Measurements from ENCODE around the gene FBXW8.

FBXW8 gene

DNA sequence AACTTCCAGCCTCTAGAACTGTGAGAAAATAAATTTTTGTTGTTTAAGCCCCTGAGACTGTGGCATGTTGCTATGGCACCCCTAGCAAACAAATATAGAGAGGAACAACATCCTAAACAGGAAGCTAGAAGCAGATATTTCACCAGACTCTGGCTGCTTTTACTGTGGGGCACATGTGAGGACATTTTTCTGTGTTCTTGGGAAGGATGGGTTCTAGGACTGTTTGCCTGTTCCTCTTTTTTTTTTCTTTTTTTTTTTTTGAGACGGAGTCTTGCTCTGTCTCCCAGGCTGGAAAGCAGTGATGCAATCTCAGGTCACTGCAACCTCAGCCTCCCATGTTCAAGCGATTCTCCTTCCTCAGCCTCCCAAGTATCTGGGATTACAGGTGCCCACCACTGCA, 25.3 kb upstream of the FBXW8 start:
- DNase-seq (ENCODE audit: low read depth) = no peak

DNA sequence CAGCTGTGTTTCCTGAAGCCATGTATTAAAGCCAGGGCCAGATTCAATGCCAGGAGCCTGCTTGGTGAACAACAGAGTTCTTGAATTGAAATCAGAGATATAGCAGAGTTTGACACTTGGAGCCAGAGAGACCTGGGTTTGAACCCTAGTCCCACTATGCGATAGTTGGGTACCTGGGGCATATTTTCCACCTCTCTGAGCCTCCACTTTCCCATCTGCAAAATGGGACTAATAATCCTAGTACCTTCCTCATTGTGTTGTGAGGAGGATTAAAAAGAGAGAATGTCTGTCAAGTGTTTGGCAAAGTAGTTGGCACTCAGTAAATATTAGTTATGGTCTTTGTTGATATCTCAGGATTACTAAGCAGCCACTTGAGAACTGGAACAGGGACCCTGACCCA, 23.5 kb upstream of the FBXW8 start:
- DNase-seq (ENCODE audit: low read depth) = no peak

DNA sequence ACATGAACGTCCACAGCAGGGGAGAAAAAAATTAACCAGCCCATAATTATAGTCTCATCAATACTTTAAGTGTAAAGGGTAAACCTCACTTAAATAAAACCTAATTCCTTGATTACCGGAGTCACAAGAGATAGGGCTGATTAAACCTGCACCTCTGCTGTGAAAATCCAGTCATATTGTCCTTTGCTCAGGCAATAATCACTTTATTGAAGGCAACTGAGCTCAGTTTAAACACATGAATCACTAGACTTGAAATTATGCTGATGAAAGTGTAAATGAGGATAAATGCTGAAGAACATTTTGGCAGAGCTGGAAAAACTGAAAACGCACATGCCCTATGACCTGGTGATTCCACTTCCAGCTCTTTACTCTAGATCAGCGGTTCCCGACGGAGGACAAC, 22.9 kb upstream of the FBXW8 start:
- DNase-seq (ENCODE audit: low read depth) = no peak

DNA sequence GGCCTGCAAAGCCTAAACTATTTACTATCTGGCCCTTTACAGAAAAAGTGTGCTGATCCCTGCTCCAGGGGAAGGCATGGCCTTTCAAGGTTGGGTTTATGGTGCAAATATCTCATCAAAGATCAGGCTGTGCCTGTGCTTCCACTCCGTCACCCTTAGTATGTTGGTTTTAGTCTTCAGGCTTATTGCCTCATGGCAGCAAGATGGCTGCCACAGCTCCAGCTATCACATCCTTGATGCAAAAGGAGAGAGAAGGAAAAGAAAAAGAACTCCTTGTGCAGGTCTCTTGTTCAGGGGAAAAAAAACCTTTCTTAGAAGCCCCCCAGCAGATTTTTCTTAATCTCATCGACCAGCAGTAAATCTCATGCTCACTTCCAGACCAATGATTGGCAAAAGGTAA, 20.4 kb upstream of the FBXW8 start:
- no peak for DNase-seq (ENCODE audit: low read depth)

DNA sequence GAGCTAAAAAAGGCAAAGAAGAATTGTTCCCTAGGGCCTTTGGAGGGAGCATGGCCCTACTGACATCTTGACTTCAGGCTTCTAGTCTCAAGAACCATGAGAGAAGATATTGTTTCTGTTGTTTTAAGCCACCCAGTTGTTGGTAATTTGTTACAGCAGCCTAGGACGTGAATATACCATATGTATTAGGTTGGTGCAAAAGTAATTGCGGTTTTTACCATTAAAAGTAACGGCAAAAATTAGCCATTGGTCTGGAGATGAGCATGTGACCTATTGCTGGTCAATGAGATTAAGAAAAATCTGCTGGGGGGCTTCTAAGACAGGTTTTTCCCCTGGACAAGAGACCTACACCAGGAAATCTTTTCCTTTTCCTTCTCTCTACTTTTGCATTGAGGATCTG, 19.7 kb upstream of the FBXW8 start:
- DNase-seq (ENCODE audit: low read depth) = no peak

DNA sequence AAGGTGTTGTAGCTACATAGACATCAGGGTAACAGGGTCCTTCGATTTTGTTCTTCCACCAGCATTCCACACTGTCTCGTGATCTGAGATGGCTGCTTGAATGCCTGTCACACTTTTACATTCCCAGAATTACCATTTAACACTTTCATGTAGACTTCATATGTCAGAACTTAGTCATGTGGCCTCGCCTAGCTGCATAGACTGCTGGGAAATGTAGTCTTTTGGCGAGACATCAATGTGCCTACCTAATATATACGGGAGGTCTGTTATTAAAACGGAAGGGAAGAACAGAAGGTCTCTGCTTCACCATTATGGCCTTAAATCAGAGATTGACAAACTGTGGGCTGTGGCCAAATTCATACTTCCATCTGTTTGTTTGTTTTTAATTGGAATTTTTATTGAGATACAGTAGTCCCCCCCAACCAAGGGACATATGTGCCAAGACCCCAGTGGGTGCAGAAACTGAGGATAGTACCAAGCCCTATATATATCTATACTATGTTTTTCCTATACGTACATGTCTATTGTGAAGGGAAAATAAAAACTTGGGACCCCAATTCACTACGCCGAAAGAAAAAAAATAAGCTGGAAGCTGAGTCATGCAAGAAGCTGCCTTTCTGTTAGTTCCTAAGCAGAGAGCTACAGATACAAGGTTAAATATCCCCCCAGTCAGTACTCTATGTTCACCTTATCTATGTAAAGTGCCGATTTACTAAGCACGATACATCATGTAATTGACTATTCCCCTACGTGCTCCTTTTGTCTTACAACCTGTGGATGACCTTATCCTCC, 18.2 kb upstream of the FBXW8 start:
- DNase-seq (ENCODE audit: low read depth) = no peak

DNA sequence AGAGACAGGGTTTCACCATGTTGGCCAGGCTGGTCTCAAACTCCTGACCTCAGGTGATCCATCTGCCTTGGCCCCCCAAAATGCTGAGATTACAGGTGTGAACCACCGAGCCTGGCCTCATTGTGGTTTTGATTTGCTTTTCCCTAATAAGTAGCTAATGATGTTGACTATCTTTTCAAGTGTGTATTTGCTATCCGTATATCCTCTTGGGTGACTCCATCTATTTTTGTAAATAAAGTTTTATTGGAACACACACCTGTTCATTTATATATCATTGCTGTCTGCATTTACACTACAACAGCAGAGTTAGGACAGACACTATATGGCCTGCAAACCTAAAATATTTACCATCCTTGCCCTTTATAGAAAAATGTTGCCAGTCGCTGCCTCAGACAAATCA, 15.8 kb upstream of the FBXW8 start:
- DNase-seq (ENCODE audit: low read depth) = no peak

DNA sequence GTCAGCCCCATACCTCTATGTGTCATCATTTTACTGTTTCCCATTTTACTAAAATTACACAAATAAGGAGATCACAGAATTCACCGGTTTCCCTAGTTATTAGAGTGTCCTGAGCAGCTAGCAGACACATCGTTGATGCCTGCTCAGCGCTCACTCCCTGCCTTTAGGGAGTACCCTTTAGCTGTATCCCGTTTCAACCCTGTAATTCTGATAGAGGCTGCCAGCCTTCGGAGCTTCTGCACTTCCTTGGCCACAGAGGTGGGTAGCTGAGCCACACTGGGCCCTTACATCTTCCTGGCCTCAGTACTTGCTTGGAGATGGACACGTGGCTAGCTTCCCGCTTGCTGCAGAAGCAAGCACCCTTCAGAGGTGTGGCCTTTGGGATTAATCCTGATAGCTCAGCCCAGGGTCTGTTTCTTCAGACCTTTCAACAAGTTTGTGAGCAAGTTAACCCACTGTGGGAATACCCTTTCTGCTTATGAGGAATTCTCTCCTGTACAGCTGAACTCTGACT, 14.3 kb upstream of the FBXW8 start:
- no peak for DNase-seq (ENCODE audit: low read depth)

DNA sequence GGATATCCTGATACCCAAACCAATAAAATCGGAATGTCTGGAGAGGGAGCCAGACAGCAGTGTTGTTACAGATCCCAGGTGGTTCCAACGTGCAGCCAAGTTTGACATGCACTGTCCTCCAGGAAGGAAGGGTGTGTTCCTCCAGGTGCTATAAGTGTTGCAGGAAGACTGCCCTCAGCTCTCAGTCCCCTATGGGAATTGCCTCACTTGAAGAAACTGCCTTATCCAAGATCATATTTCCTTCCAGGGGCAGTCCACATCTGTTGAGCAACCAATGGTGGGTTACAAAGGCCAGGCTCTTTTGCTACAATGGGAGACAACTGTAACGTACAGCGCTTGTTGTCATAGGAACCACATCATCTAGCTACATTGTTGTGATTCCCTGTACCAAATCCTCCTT, 13.3 kb upstream of the FBXW8 start:
- no peak for DNase-seq (ENCODE audit: low read depth)

DNA sequence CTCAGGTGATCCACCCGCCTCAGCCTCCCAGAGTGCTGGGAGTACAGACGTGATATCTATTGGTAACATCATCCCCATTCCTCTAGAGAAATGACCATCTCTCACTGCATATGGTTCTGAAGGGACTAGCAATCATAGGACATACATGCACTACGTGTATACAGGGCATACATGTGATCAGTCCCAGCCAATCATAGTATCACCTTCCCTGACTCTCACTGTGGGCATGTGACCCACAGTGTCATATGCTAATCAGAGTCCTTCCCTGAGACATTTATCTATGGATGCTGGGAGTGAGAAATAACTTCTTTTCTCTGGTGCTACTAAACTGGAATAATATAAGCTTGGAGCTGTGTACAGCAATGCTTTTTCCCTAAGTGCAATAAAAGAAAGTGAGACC, 12.1 kb upstream of the FBXW8 start:
- no peak for DNase-seq (ENCODE audit: low read depth)

DNA sequence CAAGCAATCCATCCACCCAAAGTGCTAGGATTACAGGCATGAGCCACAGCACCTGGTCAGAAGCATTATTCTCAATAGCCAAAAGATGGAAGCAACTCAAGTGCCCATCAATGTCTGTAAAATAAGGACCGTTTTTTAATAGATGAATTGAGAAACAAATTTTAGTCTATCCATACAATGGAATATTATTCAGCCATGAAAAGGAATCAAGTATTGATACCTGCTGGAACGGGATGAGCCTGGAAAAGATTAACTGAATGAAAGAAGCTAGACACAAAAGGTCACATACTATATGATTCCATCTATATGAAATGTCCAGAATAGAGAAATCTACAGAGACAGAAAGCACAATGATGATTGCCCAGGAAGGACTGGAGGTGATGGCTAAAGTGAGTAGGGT, 9.1 kb upstream of the FBXW8 start:
- no peak for DNase-seq (ENCODE audit: low read depth)

DNA sequence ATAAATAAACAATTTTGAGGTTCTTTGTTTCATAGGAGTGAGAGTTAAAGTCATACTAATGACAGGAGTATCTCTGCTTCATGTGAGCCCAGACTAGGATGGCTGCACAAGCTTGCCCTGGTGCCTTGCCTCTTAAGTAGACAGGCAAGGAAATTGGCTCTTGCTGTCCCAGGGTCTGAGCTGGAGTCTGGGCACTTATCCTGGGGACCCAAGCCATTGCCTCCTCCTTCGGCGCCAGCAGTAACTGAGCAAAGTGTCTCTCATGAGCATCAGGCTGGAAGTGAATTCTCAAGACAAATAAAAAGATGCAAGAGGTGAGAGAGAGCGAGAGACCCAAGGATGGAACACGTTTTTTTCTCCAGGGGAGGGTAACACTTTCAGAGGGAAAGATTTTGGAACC, 6.9 kb upstream of the FBXW8 start:
- DNase-seq (ENCODE audit: low read depth) = no peak

DNA sequence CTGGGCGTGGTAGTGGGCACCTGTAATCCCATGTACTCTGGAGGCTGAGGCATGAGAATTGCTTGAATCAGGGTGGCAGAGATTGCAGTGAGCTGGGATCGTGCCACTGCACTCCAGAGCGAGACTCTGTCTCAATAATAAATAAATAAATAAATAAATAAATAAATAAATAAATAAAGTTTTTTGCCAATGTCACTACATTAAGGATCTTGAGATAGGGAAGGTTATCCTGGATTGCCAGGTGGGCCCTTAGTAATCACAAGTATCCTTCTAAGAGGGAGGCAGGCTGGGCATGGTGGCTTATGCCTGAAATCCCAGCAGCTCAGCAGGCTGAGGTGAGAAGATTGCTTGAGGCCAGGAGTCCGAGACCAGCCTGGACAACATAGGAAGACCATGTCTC, 4.5 kb upstream of the FBXW8 start:
- DNase-seq (ENCODE audit: low read depth) = no peak

DNA sequence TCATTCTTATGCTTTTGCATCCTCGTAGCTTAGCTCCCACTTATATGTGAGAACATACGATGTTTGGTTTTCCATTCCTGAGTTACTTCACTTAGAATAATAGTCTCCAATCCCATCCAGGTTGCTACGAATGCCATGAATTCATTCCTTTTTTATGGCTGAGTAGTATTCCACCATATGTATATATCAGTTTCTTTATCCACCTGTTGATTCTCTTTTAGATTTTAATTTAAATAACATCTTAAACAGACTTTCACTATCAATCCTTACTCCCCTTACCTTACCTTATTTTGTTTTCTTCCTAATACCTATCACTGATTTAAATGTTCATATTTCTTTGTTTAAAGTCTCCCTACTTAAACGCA, 488 bp upstream of the FBXW8 start:
- DNase-seq (ENCODE audit: low read depth) = no peak

DNA sequence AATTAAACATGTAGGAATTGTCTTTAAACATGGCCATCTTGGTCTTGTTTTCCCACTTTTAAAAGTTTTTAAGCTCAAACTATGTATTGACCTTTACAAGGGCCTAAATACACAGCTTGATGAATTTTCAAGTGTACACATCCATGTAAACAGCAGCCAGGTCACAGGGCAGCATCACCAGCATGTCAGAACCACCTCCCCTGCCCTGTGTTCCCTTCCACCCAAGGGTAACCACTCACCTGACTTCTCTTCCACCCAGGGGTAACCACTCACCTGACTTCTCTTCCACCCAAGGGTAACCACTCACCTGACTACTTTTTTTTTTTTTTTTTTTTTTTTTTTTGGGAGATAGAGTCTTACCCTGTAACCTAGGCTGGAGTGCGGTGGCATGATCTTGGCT, 4.6 kb downstream of the FBXW8 start:
- no peak for DNase-seq (ENCODE audit: low read depth)

DNA sequence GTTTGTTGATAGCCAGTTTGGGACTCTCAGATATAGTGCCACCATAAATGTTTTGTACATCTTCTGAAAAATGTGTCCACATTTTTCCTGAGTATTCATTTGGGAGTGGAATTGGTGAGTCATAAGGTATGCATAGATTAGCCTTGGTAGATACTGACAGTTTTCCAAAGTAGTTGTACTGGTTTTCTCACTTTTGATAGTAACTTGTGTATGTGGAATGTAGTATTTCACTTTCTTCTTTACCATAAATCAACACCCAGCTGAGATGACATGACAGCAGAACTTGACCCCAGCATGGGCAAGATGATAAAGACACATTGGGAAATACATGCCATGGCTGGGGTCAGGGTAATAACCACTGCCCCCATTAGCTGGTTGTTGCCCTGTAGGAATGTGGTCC, 5.4 kb downstream of the FBXW8 start:
- no peak for DNase-seq (ENCODE audit: low read depth)

DNA sequence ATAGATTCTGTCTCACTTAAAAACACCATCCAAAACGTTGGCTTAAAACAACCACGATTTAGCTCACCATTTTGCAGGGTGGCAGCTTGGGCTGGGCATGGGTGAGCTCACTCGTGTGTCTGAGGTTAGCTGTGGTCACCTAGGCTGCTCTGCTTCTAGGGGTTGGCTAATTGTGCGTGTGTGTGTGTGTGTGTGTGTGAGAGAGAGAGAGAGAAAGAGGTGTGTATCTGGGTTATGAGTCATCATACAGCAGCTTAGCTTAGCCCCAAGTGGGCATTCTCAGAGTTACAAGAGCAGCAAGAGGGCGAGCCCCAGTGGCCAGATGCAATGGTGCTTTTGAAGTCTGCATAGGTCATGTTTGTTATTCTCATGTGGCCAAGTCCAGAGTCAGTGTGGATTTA, 6.0 kb downstream of the FBXW8 start:
- DNase-seq (ENCODE audit: low read depth) = peak; percentile 26

DNA sequence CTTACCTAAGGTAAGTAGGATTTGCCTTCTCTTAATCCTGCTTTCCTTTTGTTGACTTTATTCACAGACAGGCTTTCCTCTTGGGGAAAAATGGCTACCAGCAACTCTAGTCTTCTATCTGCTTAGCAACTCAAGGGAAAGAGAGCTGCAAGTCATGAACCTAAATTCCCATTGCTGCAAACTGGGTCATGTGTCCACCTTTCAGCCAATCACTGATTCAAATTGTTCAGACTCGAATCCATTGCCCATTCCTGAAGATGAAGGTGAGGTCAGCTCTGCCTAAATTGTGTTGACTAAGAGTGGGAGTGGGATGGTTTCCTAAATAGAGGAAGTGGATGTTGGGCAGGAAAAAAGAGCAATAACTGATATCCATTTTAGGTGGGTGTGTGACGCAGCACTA, 7.7 kb downstream of the FBXW8 start:
- no peak for DNase-seq (ENCODE audit: low read depth)

DNA sequence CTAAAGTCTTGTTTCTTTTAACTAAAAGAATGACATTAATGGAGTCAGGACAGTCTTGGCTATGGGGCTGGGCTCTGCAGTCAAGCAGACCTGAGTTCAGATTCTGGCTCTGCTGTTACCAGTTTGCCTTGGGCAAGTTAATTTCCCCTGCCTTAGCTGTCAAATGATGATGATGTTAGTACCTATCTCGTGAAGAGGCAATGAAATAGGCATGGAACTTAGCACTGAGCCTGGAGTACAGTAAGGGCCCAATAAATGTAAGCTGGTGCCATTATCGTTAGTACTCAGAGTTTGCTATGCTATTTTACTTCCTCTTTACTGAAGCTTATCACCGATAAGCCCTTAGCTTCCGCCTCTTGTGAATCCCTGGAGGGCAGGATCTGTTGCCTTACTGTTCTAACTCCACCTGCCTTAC, 8.5 kb downstream of the FBXW8 start:
- no peak for DNase-seq (ENCODE audit: low read depth)

DNA sequence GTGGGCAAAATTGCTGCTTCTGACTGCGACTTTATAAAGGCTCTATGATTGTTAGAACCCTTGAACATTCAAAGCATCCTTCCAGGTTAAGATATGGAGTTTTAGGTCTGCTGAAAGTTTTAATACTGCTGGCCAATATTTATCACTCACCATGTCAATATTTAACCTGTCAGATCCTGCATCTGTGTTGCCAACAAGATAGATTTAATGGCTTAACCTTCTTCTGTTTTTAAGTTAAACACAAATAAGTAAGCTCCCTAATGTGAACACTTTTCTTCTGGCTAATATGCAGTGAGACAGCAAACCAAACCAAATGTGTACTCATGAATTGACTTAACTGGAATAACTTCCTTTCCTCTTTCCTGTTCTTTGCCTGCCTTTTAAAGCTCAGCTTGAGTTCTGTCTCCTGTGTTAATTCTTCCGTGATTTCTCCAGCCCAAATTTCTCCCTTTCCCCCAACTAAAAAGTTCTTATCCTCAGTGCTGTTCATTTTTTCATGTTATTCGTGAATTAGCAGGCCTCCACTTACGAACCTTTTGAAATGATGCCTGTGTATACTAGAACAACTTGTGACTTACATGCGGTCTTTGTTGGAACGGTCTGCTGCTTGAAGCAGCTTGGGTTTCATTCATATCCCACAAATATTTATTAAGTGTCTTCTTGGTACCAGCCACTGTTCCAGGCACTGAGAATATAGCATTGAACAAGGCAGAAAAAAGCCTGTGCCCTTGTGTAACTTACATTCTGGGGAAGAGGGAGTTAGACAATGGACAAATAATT, 9.1 kb downstream of the FBXW8 start:
- no peak for DNase-seq (ENCODE audit: low read depth)

DNA sequence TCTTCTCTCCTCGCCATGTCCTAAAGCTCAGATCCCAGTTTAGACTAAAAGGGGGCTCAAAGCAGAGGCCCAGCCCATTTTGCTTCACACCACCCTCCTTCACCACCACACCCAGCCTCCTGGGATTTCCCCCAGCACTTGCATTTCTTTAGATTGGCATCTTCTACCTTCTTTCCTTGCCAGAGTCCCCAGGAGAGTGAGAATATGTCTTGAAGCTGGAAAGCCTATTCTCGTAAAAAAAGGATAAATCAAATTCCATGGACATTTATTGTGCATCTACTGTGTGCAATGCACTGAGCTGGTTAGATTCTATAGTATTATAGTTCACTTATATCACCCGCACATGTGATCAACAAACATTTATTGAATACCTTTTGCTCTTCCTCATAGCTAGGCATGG, 10.2 kb downstream of the FBXW8 start:
- DNase-seq (ENCODE audit: low read depth) = no peak

DNA sequence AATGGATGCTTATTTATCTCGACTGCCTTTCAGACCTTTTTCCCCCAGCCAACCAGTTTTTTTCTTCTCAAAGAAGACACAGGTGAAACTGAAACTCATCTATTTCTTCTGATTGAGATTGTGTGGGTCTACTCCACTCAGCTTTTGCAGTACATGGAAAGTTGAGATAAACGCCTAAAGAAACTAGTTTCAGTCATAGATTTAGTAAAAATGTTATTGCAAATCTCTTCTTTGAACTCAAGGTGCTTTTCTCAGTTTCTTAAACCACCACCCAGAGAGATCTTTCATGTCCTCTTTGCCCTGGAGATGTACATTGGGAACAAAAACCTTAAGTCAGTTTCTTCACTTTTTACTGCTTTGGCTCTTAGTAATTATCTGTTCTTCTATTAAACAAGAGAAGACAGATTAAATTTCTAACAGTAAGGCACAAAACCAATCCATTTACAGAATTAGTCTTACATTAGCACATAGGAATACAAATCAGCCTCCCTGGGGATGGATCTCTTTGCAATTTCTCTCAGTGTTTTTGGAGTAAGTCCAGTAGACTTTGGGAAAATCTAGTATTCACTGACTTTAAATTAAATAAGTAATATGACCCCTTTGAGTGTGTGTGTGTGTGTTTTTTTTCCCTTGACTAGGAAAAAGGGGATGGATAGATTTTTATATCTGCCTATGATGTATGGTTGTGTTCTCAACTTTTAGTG, 11.6 kb downstream of the FBXW8 start:
- DNase-seq (ENCODE audit: low read depth) = no peak
